Measurements from ENCODE around the gene PAFAH1B1.

DNA sequence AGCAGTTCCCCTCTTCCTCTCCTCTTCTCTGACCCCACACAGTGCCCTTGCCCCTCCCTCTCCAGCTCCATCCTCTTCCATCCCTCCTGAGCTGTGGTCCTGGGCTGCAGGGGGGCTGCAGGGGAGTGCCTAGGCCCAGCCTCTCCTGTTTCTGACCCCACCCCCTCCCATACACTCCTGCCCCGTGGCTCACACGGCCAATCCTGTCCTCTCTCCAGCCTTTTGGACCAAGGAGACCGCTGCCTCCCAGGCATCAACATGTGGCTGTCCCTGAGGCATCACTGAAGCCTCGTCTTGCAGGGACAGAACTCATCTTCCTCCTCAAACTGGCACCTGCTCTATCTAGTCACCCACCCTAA lies 111.4 kb downstream of the PAFAH1B1 start:
- TF ChIP-seq, protein P1, sequence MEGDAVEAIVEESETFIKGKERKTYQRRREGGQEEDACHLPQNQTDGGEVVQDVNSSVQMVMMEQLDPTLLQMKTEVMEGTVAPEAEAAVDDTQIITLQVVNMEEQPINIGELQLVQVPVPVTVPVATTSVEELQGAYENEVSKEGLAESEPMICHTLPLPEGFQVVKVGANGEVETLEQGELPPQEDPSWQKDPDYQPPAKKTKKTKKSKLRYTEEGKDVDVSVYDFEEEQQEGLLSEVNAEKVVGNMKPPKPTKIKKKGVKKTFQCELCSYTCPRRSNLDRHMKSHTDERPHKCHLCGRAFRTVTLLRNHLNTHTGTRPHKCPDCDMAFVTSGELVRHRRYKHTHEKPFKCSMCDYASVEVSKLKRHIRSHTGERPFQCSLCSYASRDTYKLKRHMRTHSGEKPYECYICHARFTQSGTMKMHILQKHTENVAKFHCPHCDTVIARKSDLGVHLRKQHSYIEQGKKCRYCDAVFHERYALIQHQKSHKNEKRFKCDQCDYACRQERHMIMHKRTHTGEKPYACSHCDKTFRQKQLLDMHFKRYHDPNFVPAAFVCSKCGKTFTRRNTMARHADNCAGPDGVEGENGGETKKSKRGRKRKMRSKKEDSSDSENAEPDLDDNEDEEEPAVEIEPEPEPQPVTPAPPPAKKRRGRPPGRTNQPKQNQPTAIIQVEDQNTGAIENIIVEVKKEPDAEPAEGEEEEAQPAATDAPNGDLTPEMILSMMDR (IDR thresholded peaks at IDR 0.05) = no peak
- TF ChIP-seq POLR2A (IDR thresholded peaks at IDR 0.05) = no peak

All from heart left ventricle (tissue), 13 donors.